22Rv1 (cell line): Measurements from ENCODE around the gene METTL16.
A peak's percentile ranks its signal among the peaks of the same experiment; 100 is the strongest.

Source experiments
- H3K27ac ChIP-seq: fragments of 450-650 bp; 2 replicates; pipeline ENCODE4 v1.5.1; 2017
- ZFX ChIP-seq: fragments of 450-650 bp; IDR thresholded peaks from 2 replicates; pipeline ENCODE4 v1.6.1; 2017; ENCODE audit warnings: antibody characterized with exemption, borderline replicate concordance
- TF ChIP-seq, protein P1 (sequence below): fragments of 450-650 bp; IDR thresholded peaks from 2 replicates; pipeline ENCODE4 v1.5.1; 2017; ENCODE audit warnings: mild to moderate bottlenecking

The METTL16 gene

DNA sequence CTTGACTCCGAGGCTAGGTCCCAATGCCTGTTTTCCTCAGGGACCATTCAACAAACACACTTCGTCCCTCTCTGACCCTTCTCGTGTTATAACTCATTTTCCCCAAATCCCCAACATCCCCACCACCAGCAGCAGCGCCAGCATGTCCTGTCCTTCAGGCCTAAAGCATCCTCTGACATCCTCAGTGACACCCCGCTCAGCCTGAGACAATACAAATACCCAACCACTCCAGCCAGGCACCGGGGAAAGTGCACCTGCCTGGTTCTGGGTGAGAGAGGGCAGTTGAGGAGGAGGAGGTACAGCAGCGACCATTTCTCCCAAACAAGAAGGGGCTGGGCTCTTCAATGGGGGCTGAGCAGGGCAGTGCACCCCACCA lies 115.5 kb downstream of the METTL16 start:
- TF ChIP-seq ZFX = no peak
- TF ChIP-seq, protein P1, sequence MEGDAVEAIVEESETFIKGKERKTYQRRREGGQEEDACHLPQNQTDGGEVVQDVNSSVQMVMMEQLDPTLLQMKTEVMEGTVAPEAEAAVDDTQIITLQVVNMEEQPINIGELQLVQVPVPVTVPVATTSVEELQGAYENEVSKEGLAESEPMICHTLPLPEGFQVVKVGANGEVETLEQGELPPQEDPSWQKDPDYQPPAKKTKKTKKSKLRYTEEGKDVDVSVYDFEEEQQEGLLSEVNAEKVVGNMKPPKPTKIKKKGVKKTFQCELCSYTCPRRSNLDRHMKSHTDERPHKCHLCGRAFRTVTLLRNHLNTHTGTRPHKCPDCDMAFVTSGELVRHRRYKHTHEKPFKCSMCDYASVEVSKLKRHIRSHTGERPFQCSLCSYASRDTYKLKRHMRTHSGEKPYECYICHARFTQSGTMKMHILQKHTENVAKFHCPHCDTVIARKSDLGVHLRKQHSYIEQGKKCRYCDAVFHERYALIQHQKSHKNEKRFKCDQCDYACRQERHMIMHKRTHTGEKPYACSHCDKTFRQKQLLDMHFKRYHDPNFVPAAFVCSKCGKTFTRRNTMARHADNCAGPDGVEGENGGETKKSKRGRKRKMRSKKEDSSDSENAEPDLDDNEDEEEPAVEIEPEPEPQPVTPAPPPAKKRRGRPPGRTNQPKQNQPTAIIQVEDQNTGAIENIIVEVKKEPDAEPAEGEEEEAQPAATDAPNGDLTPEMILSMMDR = no peak; the same call in 1 of the 2 replicates
- H3K27ac ChIP-seq = peak overlapping the region; percentile 94

DNA sequence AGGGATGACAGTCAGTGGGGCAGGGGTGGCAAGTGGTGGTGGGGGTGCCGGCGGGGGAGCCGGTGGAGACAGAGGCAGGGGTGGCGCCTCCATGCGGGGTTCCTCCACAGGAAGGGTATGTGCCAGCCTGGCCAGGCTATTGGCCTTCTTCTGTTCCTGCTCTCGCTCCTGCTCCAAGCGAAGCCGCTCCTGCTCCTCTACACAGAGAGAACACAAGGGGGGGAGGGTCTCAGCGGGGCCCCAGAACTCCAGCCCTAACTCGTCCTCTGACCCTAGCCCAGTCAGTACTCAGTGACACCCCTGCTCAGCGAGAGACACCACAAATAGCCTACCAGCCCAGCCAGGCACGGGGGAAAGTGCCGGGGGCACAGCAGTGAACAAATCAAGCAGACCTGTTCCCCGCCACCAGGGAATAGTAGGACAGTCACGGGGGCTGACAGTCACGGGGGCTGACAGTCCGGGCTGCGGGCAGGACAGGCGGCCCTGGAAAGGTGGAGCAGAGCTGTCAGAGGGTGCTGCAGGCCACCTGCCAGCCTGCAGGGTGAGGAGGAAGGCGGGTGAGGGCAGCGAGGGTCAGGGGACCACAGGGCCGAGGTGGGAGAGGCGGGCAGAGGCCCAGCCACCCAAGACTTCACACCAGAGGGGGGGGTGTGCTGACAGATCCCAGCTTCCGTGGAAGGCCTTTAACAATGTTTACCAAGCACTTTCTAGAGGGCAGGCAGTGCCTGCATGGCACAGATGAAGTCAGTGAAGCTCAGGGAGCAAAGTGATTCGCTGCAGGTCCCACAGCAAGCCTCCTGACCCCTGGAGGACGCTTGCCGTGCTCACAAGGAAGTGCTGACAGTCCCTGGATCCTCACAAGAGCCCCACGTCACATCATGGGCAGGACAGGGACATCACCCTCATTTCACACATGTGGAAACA lies 116.2 kb downstream of the METTL16 start:
- H3K27ac ChIP-seq = peak overlapping the region; percentile 94
- TF ChIP-seq, protein P1 = peak; percentile 33
- no peak for TF ChIP-seq ZFX

DNA sequence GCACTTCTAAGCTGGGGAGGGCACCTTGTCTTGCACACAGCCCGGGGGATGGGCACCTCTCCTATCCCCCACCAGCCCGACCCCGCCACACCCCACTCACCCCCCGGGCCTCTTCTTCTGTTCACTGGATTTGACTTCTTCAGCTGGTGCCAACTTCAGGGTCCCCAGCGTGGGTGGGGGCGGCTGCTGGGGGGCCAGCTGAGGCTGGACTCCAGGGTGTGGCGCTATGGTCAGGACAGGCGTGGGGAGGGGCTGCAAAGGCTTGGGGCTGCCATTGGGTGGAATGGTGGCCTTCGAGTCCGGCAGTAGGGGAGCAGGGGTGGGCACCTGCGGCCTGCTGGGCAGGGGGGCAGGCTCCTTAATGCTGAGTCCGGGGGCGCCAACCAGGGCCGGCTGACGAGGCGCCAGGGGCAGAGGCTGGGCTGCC lies 116.9 kb downstream of the METTL16 start:
- no peak for TF ChIP-seq ZFX
- TF ChIP-seq, protein P1 = no peak
- peak overlapping the region; percentile 98 for H3K27ac ChIP-seq

GRCh38 chr17:2393954-2394749 lies 117.5 kb downstream of the METTL16 start:
- peak overlapping the region; percentile 98 for H3K27ac ChIP-seq
- TF ChIP-seq, protein P1 = no peak
- no peak for TF ChIP-seq ZFX

- TF ChIP-seq, protein P1 = no peak
- no peak for TF ChIP-seq ZFX
- H3K27ac ChIP-seq = peak overlapping the region; percentile 98
These were observed 118.3 kb downstream of the METTL16 start for GRCh38 chr17:2393174-2393953.

DNA sequence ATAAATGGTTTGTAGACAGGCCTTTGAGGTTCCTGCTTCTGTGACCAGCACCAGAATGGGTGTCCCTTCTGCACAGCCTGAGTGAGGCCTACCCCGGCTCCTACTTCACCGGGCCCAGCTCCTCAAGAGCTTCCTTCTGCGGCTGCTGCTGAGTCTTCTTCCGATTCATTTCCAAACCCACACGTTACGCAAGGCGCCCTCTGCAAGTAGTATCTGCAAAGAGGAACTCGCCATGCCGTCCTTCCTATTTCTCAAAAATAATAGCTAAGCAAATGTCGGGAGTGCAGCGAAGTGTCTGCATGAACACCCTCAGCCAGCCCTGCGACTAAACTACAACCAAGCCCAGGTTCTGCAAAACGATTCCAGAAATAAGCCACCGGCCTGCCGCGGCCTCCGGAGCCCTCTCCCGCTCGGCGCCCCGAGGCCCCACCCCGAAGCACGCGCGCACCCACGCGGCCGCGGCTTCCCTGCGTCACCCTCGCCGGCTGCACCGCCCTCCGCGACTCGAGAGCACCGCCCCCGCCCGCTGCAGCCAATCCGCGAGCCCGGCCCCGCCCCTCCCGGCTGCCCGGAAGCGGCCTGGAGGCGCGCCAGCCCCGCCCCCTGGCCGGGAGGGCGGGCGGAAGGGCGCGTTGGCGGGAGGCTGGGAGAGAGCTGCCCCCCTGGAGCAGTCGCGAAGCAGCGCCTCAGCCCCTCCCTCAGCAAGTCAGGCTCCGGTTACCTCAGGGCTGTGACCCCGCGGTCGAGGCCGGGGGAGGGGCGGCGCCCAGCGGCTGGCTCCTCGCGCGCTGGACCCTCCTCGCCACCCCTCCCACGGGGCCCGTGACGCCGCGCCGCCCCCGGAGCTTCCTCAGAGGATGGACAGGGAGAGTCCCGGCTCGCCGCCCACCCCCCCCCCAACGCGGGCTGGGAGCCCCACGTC lies 119.2 kb downstream of the METTL16 start:
- TF ChIP-seq, protein P1 = 0 out of 2 replicates have a peak, but pooled peaks have one; percentile 4
- TF ChIP-seq ZFX = no peak

More for the DNA sequence above, 119.2 kb downstream of the METTL16 start:
- H3K27ac ChIP-seq = peak overlapping the region; percentile 98
